ENCODE data around the gene ACVR2A. TPM values are rescaled to one million over a fixed set of nuclear protein-coding genes. Genes with fewer than 3 reads are reported as not detected.

The ACVR2A gene
- total RNA-seq, 1 experiment from 2014 or later = 15.7 TPM

- Mint-ChIP-seq H3K27ac (ENCODE audit: unreplicated experiment) (no peak overlapping the region), H3K4me1 (ENCODE audit: low read depth, unreplicated experiment) (no peaks in the 10 kb centered on the region), H3K4me3 (ENCODE audit: unreplicated experiment) (no peak overlapping the region), H3K9me3 (ENCODE audit: unreplicated experiment) (no peaks in the 10 kb centered on the region), H3K36me3 (ENCODE audit: insufficient read depth, unreplicated experiment) (peaks cover 7% of the 10 kb centered on the region), H3K27me3 (ENCODE audit: insufficient read depth, unreplicated experiment) (no peaks in the 10 kb centered on the region)
- no peak for DNase-seq
- no peaks in the 10 kb centered on the region for H3K9me3 ChIP-seq
- H3K27me3 ChIP-seq (replicated peaks; ENCODE audit: control insufficient read depth, insufficient read depth, low read length) = no peaks in the 10 kb centered on the region
- ChIA-PET POLR2A (no interaction called here), CTCF (no interaction called here)
- TF ChIP-seq, protein P1, sequence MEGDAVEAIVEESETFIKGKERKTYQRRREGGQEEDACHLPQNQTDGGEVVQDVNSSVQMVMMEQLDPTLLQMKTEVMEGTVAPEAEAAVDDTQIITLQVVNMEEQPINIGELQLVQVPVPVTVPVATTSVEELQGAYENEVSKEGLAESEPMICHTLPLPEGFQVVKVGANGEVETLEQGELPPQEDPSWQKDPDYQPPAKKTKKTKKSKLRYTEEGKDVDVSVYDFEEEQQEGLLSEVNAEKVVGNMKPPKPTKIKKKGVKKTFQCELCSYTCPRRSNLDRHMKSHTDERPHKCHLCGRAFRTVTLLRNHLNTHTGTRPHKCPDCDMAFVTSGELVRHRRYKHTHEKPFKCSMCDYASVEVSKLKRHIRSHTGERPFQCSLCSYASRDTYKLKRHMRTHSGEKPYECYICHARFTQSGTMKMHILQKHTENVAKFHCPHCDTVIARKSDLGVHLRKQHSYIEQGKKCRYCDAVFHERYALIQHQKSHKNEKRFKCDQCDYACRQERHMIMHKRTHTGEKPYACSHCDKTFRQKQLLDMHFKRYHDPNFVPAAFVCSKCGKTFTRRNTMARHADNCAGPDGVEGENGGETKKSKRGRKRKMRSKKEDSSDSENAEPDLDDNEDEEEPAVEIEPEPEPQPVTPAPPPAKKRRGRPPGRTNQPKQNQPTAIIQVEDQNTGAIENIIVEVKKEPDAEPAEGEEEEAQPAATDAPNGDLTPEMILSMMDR (IDR thresholded peaks at IDR 0.05; ENCODE audit: insufficient read depth in 1 of 2, low read depth in 1 of 2, low read length in 1 of 2, severe bottlenecking in 1 of 2, unreplicated experiment in 1 of 2) = no peak
- H3K36me3 ChIP-seq (ENCODE audit: control insufficient read depth, insufficient read depth, low read length) = no peaks in the 10 kb centered on the region
- intact Hi-C loops (cut with micrococcal nuclease; ENCODE audit: unreplicated experiment) = loop anchor here (10.0 kb wide), 1 partner anchor 741 kb away; no protein-coding TSS in a partner anchor
- BruUV-seq (replicated peaks) = no TSS peak
- H3K4me1 ChIP-seq = no peaks in the 10 kb centered on the region
- H3K4me3 ChIP-seq (ENCODE audit: low read depth, low read length) = no peak overlapping the region
Observed at GRCh38 chr2:147916067-147916466, 71.2 kb downstream of the ACVR2A start.

- Histone ChIP-seq H3K27me3 (replicated peaks; ENCODE audit: control insufficient read depth, insufficient read depth, low read length) (no peaks in the 10 kb centered on the region), H3K36me3 (ENCODE audit: control insufficient read depth, insufficient read depth, low read length) (no peaks in the 10 kb centered on the region), H3K4me1 (no peaks in the 10 kb centered on the region), H3K4me3 (ENCODE audit: low read depth, low read length) (no peak overlapping the region), H3K9me3 (no peaks in the 10 kb centered on the region)
- intact Hi-C loops (cut with micrococcal nuclease; ENCODE audit: unreplicated experiment) = loop anchor here (10.0 kb wide), 1 partner anchor 742 kb away; no protein-coding TSS in a partner anchor
- H3K36me3 Mint-ChIP-seq (ENCODE audit: insufficient read depth, unreplicated experiment) = peaks cover 12% of the 10 kb centered on the region
- BruUV-seq (replicated peaks) = no TSS peak
- no peaks in the 10 kb centered on the region for H3K27me3 Mint-ChIP-seq (ENCODE audit: insufficient read depth, unreplicated experiment)
- H3K4me3 Mint-ChIP-seq (ENCODE audit: unreplicated experiment) = no peak overlapping the region
- no peaks in the 10 kb centered on the region for H3K9me3 Mint-ChIP-seq (ENCODE audit: unreplicated experiment)
- ChIA-PET CTCF (no interaction called here), POLR2A (no interaction called here)
- H3K27ac Mint-ChIP-seq (ENCODE audit: unreplicated experiment) = no peak overlapping the region
- TF ChIP-seq, protein P1 (IDR thresholded peaks at IDR 0.05; ENCODE audit: insufficient read depth in 1 of 2, low read depth in 1 of 2, low read length in 1 of 2, severe bottlenecking in 1 of 2, unreplicated experiment in 1 of 2) = no peak
- H3K4me1 Mint-ChIP-seq (ENCODE audit: low read depth, unreplicated experiment) = no peaks in the 10 kb centered on the region
- DNase-seq = no peak
Observed at GRCh38 chr2:147916723-147917122, 71.9 kb downstream of the ACVR2A start.

- no peaks in the 10 kb centered on the region for H3K4me1 ChIP-seq
- ChIA-PET POLR2A (no interaction called here), CTCF (no interaction called here)
- no peaks in the 10 kb centered on the region for H3K9me3 ChIP-seq
- no peak for DNase-seq
- intact Hi-C loops (cut with micrococcal nuclease; ENCODE audit: unreplicated experiment) = loop anchor here (10.0 kb wide), 1 partner anchor 742 kb away; no protein-coding TSS in a partner anchor
- Mint-ChIP-seq H3K4me1 (ENCODE audit: low read depth, unreplicated experiment) (no peaks in the 10 kb centered on the region), H3K9me3 (ENCODE audit: unreplicated experiment) (no peaks in the 10 kb centered on the region), H3K27ac (ENCODE audit: unreplicated experiment) (no peak overlapping the region), H3K36me3 (ENCODE audit: insufficient read depth, unreplicated experiment) (peaks cover 12% of the 10 kb centered on the region), H3K27me3 (ENCODE audit: insufficient read depth, unreplicated experiment) (no peaks in the 10 kb centered on the region), H3K4me3 (ENCODE audit: unreplicated experiment) (no peak overlapping the region)
- no TSS peak for BruUV-seq (replicated peaks)
- TF ChIP-seq, protein P1 (IDR thresholded peaks at IDR 0.05; ENCODE audit: insufficient read depth in 1 of 2, low read depth in 1 of 2, low read length in 1 of 2, severe bottlenecking in 1 of 2, unreplicated experiment in 1 of 2) = no peak
- H3K36me3 ChIP-seq (ENCODE audit: control insufficient read depth, insufficient read depth, low read length) = no peaks in the 10 kb centered on the region
- no peaks in the 10 kb centered on the region for H3K27me3 ChIP-seq (replicated peaks; ENCODE audit: control insufficient read depth, insufficient read depth, low read length)
- H3K4me3 ChIP-seq (ENCODE audit: low read depth, low read length) = no peak overlapping the region
Observed at GRCh38 chr2:147917161-147917560, 72.3 kb downstream of the ACVR2A start.
